Central memory CD8-positive, alpha-beta T cell (primary cell): ENCODE measurements around the gene ACACB.

ENCODE experiments used
- ATAC-seq: fragments of 150-1000 bp; cut with Tn5 transposase; replicated peaks from 2 replicates; pipeline ENCODE4 v1.10.0; 2022; ENCODE audit warnings: mild to moderate bottlenecking, moderate FRiP score, moderate number of reproducible peaks; ENCODE audit not compliant: poor library complexity, severe bottlenecking; ENCODE audit errors: extremely low read depth
- DNase-seq, 2 donors: peaks; one replicate each; pipeline ENCODE4 v3.0.0; 2021; ENCODE audit warnings: low spot score in 2 of 2
- H3K27ac Mint-ChIP-seq: one replicate; pipeline ENCODE4 v1.8.0; 2022; ENCODE audit warnings: low read depth, mild to moderate bottlenecking, moderate library complexity, mixed read lengths
- H3K27me3 Mint-ChIP-seq: one replicate; pipeline ENCODE4 v1.8.0; 2022; ENCODE audit warnings: mixed read lengths
- H3K36me3 Mint-ChIP-seq: one replicate; pipeline ENCODE4 v1.8.0; 2022; ENCODE audit warnings: mild to moderate bottlenecking, moderate library complexity, mixed read lengths; ENCODE audit not compliant: insufficient read depth
- H3K4me1 Mint-ChIP-seq: one replicate; pipeline ENCODE4 v1.8.0; 2022; ENCODE audit warnings: mixed read lengths
- H3K4me3 Mint-ChIP-seq: one replicate; pipeline ENCODE4 v1.8.0; 2022; ENCODE audit warnings: mild to moderate bottlenecking, moderate library complexity, mixed read lengths
- H3K9me3 Mint-ChIP-seq: one replicate; pipeline ENCODE4 v1.8.0; 2022; ENCODE audit warnings: mixed read lengths

Gene ACACB

DNA sequence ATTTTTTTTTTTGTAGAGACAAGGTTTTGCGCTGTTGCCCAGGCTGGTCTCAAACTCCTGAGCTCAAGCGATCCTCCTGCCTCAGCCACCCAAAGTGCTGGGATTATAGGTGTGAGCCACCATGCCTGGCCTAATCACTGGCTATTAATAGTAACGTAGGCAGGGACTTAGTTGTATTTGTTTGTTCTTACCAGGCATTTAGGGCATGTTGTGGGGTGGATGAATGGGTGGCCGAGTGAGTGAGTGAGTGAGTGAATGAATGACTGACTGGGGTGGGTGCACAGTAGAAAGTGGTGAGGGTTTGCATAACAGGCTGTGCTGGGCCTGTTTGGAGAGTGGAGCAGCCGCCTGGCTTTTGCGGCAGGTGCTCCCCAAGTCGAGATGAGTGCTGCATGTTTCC lies 105.7 kb downstream of the ACACB start:
- Mint-ChIP-seq H3K36me3 (peaks cover 4% of the 10 kb centered on the region), H3K9me3 (no peaks in the 10 kb centered on the region), H3K27me3 (no peaks in the 10 kb centered on the region), H3K4me3 (no peak overlapping the region), H3K4me1 (no peaks in the 10 kb centered on the region), H3K27ac (no peak overlapping the region)
- no peak for ATAC-seq
- DNase-seq: no peak

GRCh38 chr12:109222496-109222895 lies 106.1 kb downstream of the ACACB start:
- no peak overlapping the region for H3K4me3 Mint-ChIP-seq
- DNase-seq (no peak), ATAC-seq (no peak)
- H3K4me1 Mint-ChIP-seq: no peaks in the 10 kb centered on the region
- H3K27me3 Mint-ChIP-seq: no peaks in the 10 kb centered on the region
- no peak overlapping the region for H3K27ac Mint-ChIP-seq
- peaks cover 4% of the 10 kb centered on the region for H3K36me3 Mint-ChIP-seq
- H3K9me3 Mint-ChIP-seq: no peaks in the 10 kb centered on the region

GRCh38 chr12:109223211-109223610 lies 106.8 kb downstream of the ACACB start:
- Mint-ChIP-seq H3K4me1 (no peaks in the 10 kb centered on the region), H3K27me3 (no peaks in the 10 kb centered on the region)

DNA sequence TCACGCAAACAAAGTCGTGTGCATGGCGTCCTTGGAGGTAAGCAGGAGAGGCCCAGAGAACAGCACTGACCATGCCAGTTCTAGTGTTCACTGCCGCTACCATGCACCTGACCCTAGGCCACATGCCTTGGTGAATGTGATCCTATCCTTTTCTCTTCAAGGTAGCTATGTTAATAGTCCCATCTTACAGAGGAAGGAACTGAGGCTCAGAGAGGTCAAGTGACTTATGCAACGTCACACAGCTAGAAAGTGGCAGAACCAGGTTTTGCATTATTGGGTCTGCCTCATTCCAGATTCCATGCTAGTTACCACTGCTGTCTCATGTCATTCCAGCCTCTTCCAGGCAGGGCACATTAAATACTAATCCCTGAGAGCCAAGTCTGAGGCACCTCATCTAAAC lies 107.5 kb downstream of the ACACB start:
- Mint-ChIP-seq H3K27ac (no peak overlapping the region), H3K36me3 (peaks cover 3% of the 10 kb centered on the region), H3K4me1 (no peaks in the 10 kb centered on the region), H3K4me3 (no peak overlapping the region), H3K9me3 (no peaks in the 10 kb centered on the region), H3K27me3 (no peaks in the 10 kb centered on the region)
- DNase-seq (no peak), ATAC-seq (no peak)

More at GRCh38 chr12:109223211-109223610, 106.8 kb downstream of the ACACB start:
- Mint-ChIP-seq H3K36me3 (peaks cover 5% of the 10 kb centered on the region), H3K27ac (no peak overlapping the region), H3K4me3 (no peak overlapping the region), H3K9me3 (no peaks in the 10 kb centered on the region)
- no peak for DNase-seq
- no peak for ATAC-seq

GRCh38 chr12:109228664-109229063 lies 112.3 kb downstream of the ACACB start:
- ATAC-seq (no peak), DNase-seq (no peak)
- Mint-ChIP-seq H3K27ac (no peak overlapping the region), H3K9me3 (no peaks in the 10 kb centered on the region), H3K4me3 (no peak overlapping the region), H3K4me1 (no peaks in the 10 kb centered on the region), H3K27me3 (no peaks in the 10 kb centered on the region), H3K36me3 (peaks cover 2% of the 10 kb centered on the region)

DNA sequence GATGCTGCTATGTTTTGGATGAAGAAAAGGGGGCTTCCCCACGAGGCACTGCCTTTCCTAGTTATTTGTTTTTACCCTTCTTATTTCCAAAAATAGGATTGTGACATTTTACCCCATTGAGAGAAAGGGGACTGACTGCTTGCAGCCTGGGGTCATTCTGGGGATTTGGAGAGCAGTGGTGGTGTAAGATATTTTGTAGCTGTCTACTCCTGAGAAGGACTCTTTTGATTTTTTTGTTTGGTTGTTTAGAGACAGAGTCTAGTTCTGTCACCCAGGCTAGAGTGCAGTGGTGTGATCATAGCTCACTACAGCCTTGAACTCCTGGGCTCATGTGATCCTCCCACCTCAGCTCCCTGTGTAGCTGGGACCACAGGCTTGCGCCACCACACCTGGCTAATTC lies 113.8 kb downstream of the ACACB start:
- Mint-ChIP-seq H3K4me1 (no peaks in the 10 kb centered on the region), H3K36me3 (peaks cover 3% of the 10 kb centered on the region), H3K4me3 (no peak overlapping the region), H3K27ac (no peak overlapping the region), H3K9me3 (no peaks in the 10 kb centered on the region), H3K27me3 (no peaks in the 10 kb centered on the region)
- DNase-seq: no peak
- ATAC-seq: no peak

GRCh38 chr12:109232731-109233130 lies 116.3 kb downstream of the ACACB start:
- no peaks in the 10 kb centered on the region for H3K4me1 Mint-ChIP-seq
- peaks cover 12% of the 10 kb centered on the region for H3K36me3 Mint-ChIP-seq
- no peak for ATAC-seq
- no peaks in the 10 kb centered on the region for H3K9me3 Mint-ChIP-seq
- no peak overlapping the region for H3K4me3 Mint-ChIP-seq
- no peak for DNase-seq
- no peak overlapping the region for H3K27ac Mint-ChIP-seq
- no peaks in the 10 kb centered on the region for H3K27me3 Mint-ChIP-seq

GRCh38 chr12:109234012-109234411 lies 117.6 kb downstream of the ACACB start:
- H3K27me3 Mint-ChIP-seq: no peaks in the 10 kb centered on the region
- DNase-seq (no peak), ATAC-seq (no peak)
- no peak overlapping the region for H3K27ac Mint-ChIP-seq
- H3K36me3 Mint-ChIP-seq: peaks cover 11% of the 10 kb centered on the region
- H3K9me3 Mint-ChIP-seq: no peaks in the 10 kb centered on the region
- no peak overlapping the region for H3K4me3 Mint-ChIP-seq
- no peaks in the 10 kb centered on the region for H3K4me1 Mint-ChIP-seq

DNA sequence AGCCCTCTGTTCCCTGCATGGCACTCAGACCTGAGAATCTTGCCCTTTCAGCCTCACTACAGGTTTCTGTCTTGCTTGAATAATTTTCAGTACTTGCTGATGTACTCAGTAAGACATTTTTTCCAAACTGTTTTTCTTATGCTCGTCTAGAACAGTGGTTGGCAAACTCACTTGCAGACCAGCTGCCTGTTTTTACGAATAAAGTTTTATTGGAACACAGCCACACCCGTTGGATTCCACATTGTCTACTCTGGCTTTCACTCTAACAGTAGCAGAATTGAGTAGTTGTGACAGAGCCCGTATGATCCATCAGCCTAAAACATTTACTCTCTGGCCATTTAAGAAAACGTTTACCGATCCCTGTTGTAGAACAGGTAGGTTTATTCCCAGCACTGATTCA lies 119.9 kb downstream of the ACACB start:
- no peaks in the 10 kb centered on the region for H3K4me1 Mint-ChIP-seq
- H3K27ac Mint-ChIP-seq: no peak overlapping the region
- no peaks in the 10 kb centered on the region for H3K27me3 Mint-ChIP-seq

DNA sequence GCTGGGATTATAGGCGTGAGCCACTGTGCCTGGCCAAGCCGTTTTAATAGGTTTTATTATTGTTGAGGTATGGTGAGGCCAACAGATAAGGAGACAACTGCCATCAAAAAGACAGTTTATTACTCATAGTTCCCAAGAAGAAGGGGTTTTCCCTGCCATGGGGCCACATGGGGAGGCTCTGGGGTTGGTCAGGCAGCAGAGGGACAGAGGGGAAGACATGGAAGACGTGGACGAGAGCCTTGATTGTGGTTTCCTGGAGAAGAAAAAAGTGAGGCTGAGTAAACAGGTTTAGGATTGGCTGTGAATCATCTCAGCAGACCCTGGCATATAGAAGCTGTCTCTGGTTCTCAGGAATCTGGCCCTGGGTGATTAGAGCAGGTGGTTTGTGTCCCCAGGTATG lies 122.8 kb downstream of the ACACB start:
- ATAC-seq: no peak
- DNase-seq: no peak
- H3K4me3 Mint-ChIP-seq: no peak overlapping the region
- H3K27ac Mint-ChIP-seq: no peak overlapping the region
- no peaks in the 10 kb centered on the region for H3K4me1 Mint-ChIP-seq
- H3K36me3 Mint-ChIP-seq: peaks cover 12% of the 10 kb centered on the region
- no peaks in the 10 kb centered on the region for H3K9me3 Mint-ChIP-seq
- no peaks in the 10 kb centered on the region for H3K27me3 Mint-ChIP-seq

More for the DNA sequence above, 119.9 kb downstream of the ACACB start:
- Mint-ChIP-seq H3K9me3 (no peaks in the 10 kb centered on the region), H3K4me3 (no peak overlapping the region), H3K36me3 (peaks cover 11% of the 10 kb centered on the region)
- DNase-seq: no peak
- no peak for ATAC-seq

GRCh38 chr12:109239691-109240090 lies 123.3 kb downstream of the ACACB start:
- no peak overlapping the region for H3K27ac Mint-ChIP-seq
- no peaks in the 10 kb centered on the region for H3K27me3 Mint-ChIP-seq
- H3K9me3 Mint-ChIP-seq: no peaks in the 10 kb centered on the region
- H3K36me3 Mint-ChIP-seq: peaks cover 14% of the 10 kb centered on the region
- H3K4me1 Mint-ChIP-seq: no peaks in the 10 kb centered on the region
- no peak for ATAC-seq
- DNase-seq: no peak
- H3K4me3 Mint-ChIP-seq: no peak overlapping the region

DNA sequence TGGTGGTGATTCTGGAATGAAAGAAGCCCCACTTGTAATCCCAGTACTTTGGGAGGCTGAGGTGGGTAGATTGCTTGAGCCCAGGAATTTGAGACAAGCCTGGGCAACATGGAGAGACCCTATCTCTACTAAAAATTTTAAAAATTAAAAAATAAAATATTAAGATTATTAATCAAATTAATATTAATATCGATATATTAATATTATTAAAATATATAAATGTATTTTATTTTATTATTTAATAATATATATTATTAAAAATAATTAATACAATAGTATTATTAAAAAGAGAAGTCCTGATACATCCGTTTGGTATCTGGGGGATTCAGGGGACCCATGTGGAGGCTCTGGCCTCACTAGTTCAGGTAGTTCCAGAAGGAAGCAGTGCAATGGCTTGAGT lies 124.0 kb downstream of the ACACB start:
- no peaks in the 10 kb centered on the region for H3K4me1 Mint-ChIP-seq
- peaks cover 15% of the 10 kb centered on the region for H3K36me3 Mint-ChIP-seq

GRCh38 chr12:109241936-109242335 lies 125.5 kb downstream of the ACACB start:
- Mint-ChIP-seq H3K36me3 (peaks cover 8% of the 10 kb centered on the region), H3K4me3 (no peak overlapping the region), H3K27me3 (no peaks in the 10 kb centered on the region), H3K27ac (peak overlapping the region; percentile 38), H3K9me3 (no peaks in the 10 kb centered on the region), H3K4me1 (no peaks in the 10 kb centered on the region)
- no peak for DNase-seq
- no peak for ATAC-seq

More for the DNA sequence above, 124.0 kb downstream of the ACACB start:
- DNase-seq (no peak), ATAC-seq (no peak)
- no peaks in the 10 kb centered on the region for H3K9me3 Mint-ChIP-seq
- H3K27me3 Mint-ChIP-seq: no peaks in the 10 kb centered on the region
- H3K27ac Mint-ChIP-seq: no peak overlapping the region
- no peak overlapping the region for H3K4me3 Mint-ChIP-seq

GRCh38 chr12:109244073-109244472 lies 127.7 kb downstream of the ACACB start:
- H3K27ac Mint-ChIP-seq: no peak overlapping the region
- no peaks in the 10 kb centered on the region for H3K27me3 Mint-ChIP-seq
- DNase-seq (no peak), ATAC-seq (no peak)
- no peaks in the 10 kb centered on the region for H3K4me1 Mint-ChIP-seq
- no peak overlapping the region for H3K4me3 Mint-ChIP-seq
- no peaks in the 10 kb centered on the region for H3K9me3 Mint-ChIP-seq
- H3K36me3 Mint-ChIP-seq: peaks cover 7% of the 10 kb centered on the region
